NK-92 treated with Interleukin-12 subunit alpha and Interleukin-12 subunit beta, amount 100 ng/mL, for 24 hours (cell line): Measurements from ENCODE around the gene THSD4.

Experiments
- DNase-seq: peaks from one replicate; lab custom pipeline; 2025; lab: John Stamatoyannopoulos, UW

Gene THSD4

GRCh38 chr15:71686221-71687050, 571.2 kb downstream of the THSD4 start:
- DNase-seq = no peak

GRCh38 chr15:71687902-71688508, 572.7 kb downstream of the THSD4 start:
- DNase-seq = no peak

DNA sequence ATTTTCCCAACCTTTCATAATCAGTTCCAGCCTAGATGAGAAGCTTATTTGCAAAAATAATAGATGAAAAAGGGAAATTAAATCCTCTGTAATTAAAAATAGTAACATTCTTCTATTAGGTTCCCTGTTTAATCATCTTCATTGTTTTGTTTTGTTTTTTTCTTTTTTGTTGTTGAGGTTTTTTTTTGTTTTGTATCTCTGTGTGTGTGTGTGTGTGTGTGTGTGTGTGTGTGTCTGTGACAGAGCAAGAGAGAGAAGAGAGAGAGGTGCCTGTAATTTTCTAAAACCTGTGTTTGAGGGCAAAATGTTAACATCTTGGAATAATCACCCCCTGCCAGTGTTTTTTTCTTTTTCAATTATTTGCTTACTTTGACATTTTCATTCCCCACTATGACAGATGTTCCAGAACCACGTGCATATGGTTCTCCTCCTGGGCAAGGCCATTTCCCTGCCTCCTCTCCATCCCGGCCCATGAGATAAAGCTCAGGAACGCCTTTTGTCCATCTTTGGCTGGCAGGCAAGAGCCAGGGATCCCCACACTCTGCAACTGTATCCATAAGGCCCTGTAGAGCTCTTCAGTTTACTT, 573.3 kb downstream of the THSD4 start:
- DNase-seq = no peak

- no peak for DNase-seq
These were observed 575.8 kb downstream of the THSD4 start for GRCh38 chr15:71691081-71691457.

DNA sequence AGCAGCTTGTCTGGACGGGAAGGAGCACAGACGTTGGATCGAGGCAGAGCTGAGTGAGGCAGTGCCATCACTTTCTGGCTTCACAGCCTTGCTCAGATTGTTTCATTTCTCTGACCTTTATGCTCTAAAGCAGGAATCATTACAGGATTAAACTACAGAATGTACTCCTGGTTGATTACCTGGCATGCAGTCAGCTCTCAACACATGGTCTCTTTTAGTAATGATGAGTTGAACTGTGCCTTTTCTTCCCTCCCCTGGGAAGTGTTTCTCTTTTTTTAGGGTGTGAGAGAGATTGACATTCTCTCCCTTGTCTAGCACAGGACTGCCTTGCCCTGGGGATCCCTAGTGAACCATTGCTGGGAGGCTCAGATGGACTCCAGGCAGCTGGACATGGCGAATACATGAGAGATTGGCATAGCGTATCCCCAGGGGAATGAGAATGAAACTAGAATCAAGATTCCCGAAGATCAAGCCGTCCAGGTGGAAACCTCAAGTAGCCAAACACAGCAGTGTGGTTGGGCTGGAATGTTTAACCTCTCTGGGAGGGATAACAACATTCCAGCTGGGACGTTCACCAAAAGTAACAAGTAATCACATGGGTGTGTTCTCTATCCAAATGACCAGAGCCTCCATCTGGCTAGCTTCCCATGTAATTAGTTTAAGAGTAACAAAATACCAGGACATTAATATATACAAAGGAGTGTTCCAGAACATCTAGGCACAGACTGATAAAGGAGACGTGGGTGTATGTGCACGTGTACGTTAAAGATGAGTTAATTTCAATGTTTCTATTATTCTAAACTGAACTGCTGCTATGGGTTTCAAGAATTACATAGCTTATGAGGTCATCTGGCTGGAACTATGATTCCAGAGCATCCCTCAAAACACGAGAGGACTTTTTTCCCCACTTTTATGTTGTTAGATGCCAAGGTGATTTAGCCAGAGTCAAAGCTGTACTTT, 576.5 kb downstream of the THSD4 start:
- no peak for DNase-seq

- no peak for DNase-seq
These were observed 582.0 kb downstream of the THSD4 start for GRCh38 chr15:71697236-71697635.

DNA sequence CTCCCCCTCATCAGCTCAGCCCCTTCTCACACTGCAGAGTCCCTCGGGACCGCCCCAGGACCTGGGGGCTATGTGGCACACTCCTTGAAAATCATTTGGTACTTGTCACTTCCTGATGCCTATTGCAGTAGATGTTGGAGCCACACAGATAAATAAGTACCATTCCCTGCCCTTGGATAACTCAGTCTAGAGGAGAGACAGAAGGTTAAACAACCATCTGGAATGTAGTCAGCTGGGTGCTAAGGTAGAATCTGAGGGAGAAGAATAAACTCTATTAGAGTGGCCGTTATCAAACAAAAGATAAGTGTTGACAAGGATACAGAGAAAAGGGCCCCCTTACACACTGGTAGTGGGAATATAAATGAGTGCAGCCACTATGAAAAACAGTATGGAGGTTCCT, 582.8 kb downstream of the THSD4 start:
- DNase-seq = no peak

DNA sequence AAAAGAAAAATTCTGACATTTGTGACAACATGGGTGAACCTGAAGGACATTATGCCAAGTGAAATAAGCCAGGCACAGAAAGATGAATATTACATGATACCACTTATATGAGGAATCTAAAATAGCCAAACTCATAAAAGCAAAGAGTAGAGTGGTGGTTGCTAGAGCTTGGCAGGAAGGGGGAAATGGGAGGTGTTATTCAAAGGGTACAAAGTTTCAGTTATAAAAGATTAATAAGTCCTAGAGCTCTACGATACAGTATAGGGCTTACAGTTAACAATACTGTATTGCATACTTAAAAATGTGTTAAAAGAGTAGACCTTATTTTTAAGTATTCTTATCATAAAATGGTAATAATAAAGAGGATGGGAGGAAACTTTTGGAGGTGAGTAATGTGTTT, 583.5 kb downstream of the THSD4 start:
- DNase-seq = no peak

- DNase-seq = no peak
These were observed 584.7 kb downstream of the THSD4 start for GRCh38 chr15:71699977-71700376.

DNA sequence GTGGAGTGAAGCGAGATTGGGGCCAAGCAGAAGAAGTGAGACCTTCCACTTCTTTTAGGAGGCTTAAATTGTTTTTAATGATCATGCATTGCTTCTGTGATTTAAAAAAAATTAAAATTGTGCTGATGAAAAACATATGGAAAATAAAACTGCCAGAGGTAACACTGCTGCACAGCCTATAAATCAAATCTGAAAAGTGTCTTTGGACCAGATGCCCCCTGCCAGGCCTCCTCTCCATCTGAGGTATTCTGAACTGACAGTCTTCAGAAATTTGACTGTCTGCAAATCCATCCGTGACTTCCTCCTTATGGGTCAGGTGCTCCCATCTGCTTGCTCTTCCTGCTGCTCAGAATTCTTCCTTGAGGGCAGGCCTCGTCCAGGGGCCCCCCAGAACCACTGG, 586.5 kb downstream of the THSD4 start:
- DNase-seq = no peak

GRCh38 chr15:71702496-71702895, 587.2 kb downstream of the THSD4 start:
- no peak for DNase-seq

- DNase-seq = no peak
These were observed 589.9 kb downstream of the THSD4 start for GRCh38 chr15:71705151-71705550.

DNA sequence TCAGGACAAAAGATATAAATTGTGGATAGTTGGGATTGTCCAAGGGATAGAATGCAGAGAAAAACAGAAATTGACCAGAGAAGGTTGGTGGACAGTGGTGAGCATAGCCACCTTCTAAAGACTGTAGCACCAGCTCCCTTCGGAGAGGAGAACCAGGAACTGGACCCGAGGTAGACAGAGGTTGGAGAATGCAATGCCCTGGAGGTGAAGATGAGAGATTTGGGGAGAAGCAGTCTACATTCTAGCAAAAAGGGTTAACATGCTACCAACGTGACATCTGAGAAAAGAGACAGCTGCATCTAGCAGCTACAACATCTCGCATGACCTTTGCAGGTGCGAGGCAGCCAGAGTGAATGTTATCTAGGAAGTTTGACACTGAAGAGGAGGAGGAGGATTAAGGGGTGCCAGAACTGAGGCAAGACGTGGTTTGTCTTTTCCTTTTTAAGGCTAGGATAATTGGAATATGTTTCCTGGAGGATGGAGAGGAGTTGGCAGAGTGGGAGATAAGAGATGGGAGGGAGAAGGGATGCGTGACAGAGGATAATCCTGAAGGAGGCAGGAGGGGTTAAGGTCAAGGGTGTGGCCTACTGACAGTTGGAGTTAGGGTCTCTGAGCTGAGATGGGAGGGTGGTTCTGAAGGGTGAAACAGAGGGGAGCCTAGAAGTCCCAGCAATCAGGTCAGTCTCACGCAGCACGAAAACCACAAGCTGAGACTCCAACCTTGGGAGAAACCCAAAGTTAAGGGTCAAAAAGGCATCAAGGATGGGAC, 591.4 kb downstream of the THSD4 start:
- DNase-seq = no peak

DNA sequence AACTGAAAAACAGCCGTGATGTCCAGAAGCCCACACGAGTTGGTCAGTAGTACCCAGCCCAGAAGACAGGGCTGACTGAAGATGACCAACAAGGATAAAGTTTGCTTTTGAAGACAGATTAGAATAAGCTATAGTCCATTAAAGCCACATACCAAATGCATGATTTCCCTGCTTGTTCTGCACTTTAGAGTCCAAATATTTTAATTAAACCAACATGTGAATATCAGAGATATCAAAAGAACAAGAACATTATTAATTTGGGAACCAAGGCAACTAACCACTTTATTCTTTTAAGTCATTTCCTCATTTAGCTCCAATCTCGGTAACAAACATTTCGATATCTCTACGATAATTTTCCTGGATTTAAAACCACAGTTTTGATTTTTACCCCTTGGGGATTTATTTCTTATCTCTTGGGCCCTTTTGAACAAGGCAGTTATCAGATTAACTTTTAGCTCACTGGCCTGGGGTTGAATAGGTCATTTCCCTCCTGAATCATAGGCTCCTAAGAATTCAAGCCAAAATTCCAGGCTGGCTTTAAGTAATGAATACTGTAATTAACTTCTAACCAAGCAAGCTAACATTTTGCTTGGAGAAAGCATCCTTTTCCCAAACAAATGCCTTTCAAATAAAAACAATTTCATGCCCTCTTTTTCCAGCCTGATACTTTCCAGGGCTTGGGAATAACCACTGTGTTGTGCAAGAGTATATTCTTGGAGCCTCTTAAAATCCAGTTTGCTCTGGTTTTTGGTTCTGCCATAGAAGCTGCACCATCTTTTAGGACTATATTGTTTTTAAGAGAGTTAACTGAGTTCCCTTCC, 592.2 kb downstream of the THSD4 start:
- DNase-seq = no peak

DNA sequence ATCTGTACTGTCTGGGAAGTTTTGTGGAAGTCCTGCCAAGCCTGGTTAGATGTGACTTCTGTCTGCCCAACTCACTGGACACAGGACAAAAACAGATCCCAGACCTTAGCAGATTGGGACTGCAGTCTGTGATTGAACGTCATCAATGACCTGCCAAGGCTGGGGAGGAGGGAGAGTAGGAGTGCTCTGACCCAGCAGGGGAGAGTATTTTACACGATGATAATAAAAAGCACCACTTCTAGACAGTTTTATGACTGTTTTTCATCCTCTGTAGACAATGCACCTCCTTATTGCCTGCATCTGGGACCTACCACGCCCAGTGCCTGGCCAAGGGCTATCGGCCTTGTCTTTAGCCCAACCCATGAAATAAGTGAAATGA, 592.8 kb downstream of the THSD4 start:
- DNase-seq = no peak

GRCh38 chr15:71708741-71709140, 593.5 kb downstream of the THSD4 start:
- DNase-seq = no peak

- DNase-seq = no peak
These were observed 594.6 kb downstream of the THSD4 start for GRCh38 chr15:71709808-71710418.

GRCh38 chr15:71712182-71712581, 596.9 kb downstream of the THSD4 start:
- no peak for DNase-seq

DNA sequence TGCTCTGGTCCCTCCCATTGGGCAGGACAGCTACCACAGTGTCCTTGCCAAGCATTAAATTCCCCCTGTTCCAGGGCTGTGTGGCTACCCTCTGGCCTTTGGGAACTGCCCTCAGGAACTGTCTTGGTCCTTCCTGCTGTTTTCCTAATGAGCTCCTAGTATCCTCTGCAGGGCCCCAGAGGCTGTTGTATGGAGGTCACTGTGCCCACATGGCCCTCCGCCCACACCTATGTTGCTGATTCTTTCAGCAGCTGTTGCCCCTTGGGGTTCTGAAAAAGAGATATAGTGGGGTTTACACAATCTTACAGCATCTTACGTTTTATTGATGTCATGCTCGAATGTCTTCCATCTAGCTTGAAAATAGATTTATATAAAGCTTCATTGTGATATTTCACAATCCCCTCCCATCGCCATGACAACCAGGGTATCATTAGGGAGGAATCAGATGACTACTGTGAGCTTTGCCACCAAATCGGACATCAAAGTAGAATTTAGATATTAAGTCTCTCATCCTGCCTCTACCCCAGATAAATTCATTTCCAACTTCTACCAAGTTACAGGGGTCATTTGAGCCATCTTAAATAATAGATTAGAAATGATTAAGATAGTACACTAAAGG, 598.0 kb downstream of the THSD4 start:
- no peak for DNase-seq

- DNase-seq = no peak
These were observed 600.6 kb downstream of the THSD4 start for GRCh38 chr15:71715914-71716313.
